ENCODE data around the gene FTO.

DNA sequence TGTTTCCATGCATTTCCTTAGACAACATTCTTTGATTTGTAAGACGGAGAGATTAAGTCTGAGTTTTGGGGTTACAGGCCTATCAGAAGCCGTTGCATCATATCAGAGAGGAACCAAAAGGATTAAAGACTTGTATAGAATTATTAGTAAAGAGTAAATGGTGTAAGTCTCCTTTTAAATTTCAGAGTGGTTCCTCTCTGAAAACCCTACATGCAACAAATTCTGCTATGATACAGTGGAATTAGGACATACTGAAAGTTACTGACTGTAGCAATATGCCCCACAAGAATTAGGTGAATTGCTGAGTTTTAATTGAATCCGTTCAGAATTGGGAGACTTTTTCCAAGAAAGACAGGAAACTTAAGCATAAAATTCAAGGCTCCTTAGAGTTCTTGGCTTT, 221.6 kb downstream of the FTO start:
- TF ChIP-seq GATA3 (IDR thresholded peaks at IDR 0.05; ENCODE audit: low read depth, low read length): no peak
- TF ChIP-seq GATA2 (IDR thresholded peaks at IDR 0.05; ENCODE audit: low read depth, low read length): no peak
